ENCODE results near the gene GREB1L. TPM values are rescaled to one million over a fixed set of nuclear protein-coding genes. Genes with fewer than 3 reads are reported as not detected.

GREB1L gene
- total and polyA plus RNA-seq, 9 of the 15 experiments (the other 6 are each of a cell fraction or from before 2014, with no cell fraction given) = 0.03 TPM; not detected in 8

- Histone ChIP-seq H4K20me1 (replicated peaks; ENCODE audit: control insufficient read depth, insufficient read depth, low read length) (no peaks in the 10 kb centered on the region), H3K79me2 (ENCODE audit: control insufficient read depth, insufficient read depth, low read length) (no peaks in the 10 kb centered on the region), H3K4me1 (replicated peaks in 1 of 2; ENCODE audit: control insufficient read depth in 2 of 2, insufficient read depth in 2 of 2, low read length in 2 of 2) (no peaks in the 10 kb centered on the region), H3K36me3 (ENCODE audit: control insufficient read depth, insufficient read depth, low read length) (no peaks in the 10 kb centered on the region), H3K4me2 (ENCODE audit: insufficient read depth, low read length) (no peak overlapping the region), H3K27ac (ENCODE audit: extremely low read depth, low read depth, low read length) (no peak overlapping the region), H2AFZ (ENCODE audit: low read depth, low read length) (no peak overlapping the region), H3K9ac (ENCODE audit: insufficient read depth in 1 of 2, low read depth in 2 of 2, low read length in 2 of 2) (no peak overlapping the region), H3K9me1 (ENCODE audit: control insufficient read depth, insufficient read depth, low read length) (no peaks in the 10 kb centered on the region), H3K27me3 (ENCODE audit: control insufficient read depth in 2 of 2, insufficient read depth in 2 of 2, low read length in 2 of 2) (no peaks in the 10 kb centered on the region; a peak in 3 of 5 replicates), H3K4me3 (no peak overlapping the region), H3K9me3 (replicated peaks; ENCODE audit: control insufficient read depth, insufficient read depth, low read depth, low read length) (no peaks in the 10 kb centered on the region)
- ChIA-PET CTCF (ENCODE audit: low intra/inter-chr PET ratio) (interaction anchor here (0.7 kb wide), 1 partner anchor 51 kb away, joined by 3 read pairs; no protein-coding TSS in a partner anchor), POLR2A (no interaction called here)
- ATAC-seq (no peak), DNase-seq (ENCODE audit: extremely low read depth in 1 of 4, low spot score in 3 of 4) (no peak), FAIRE-seq (no peak)
- TF ChIP-seq PRDM10 (IDR thresholded peaks at IDR 0.05; ENCODE audit: partially characterized antibody) = peak; percentile 42
- no peak for TF ChIP-seq PTRF (tag; IDR thresholded peaks at IDR 0.05)
- WGBS (ENCODE audit: insufficient coverage, low coverage, missing lambda C conversion rate) = 0% methylated on average over 3 of the region's 3 CpGs
- intact Hi-C loops (cut with micrococcal nuclease) = loop anchor here (10.0 kb wide), 1 partner anchor 87 kb away; no protein-coding TSS in a partner anchor
- in situ Hi-C loops (cut with MboI) = loop anchor here (10.0 kb wide), 1 partner anchor 237 kb away; no protein-coding TSS in a partner anchor
- BruUV-seq (replicated peaks) = no TSS peak
Observed at GRCh38 chr18:21441670-21442069, 199.6 kb downstream of the GREB1L start.
